ENCODE measurements around the gene OR8I2.
"Not testable (repeated sequence)": the region's sequence is repeated elsewhere in the genome, so short reads cannot be mapped to it uniquely, and the experiment has no call there.

OR8I2 gene

GRCh38 chr11:56093008-56093407 is at the start of gene OR8I2:
OR8I2 (plus strand) TSS chr11:56093308; CDS start chr11:56093308, 0 bp downstream.
- no peak for DNase-seq

- no peak for DNase-seq
Observed at GRCh38 chr11:56045538-56045937, 47.6 kb upstream of the OR8I2 start.

DNA sequence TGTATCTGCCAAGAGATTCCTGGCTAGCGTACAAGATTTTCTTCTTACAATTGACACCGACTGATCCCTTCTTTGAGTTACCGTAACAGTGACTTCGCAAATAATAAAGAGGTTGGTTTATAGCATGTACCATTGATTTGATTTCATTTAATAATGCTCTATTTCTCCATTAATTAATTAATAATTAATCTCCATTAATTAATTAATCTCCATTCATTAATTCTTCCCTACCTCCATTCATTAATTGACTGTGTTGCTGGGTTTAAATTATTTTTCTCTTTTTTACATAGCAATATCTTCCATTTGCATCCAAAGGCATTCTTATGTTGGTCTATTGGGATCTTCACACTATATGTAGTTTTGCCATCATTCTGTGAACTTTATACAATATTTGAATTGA is 44.6 kb upstream of the OR8I2 start:
- DNase-seq: no peak

- no peak for DNase-seq
Observed at GRCh38 chr11:56049487-56049886, 43.6 kb upstream of the OR8I2 start.

DNA sequence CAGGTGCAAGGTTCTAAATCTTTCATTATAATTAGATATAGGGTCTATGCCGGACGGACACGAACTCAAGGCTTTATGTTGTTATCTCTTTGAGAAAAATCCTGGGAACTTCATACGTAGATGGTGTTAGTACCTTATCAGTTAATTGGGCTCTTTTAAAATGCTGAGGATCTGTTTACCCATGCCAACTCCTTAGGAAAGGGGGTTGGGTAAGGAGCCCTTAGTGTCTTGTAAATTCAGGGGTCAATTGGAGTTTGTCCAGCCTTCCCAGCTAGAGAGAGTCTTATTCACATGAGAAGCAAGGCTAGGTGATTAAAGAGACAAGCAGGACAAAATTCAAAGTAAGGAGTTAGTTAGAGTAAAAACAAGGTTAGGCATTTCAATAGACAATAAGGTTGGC is 36.7 kb upstream of the OR8I2 start:
- DNase-seq: not testable (repeated sequence)

GRCh38 chr11:56057661-56058237 is 35.4 kb upstream of the OR8I2 start:
- not testable (repeated sequence) for DNase-seq

GRCh38 chr11:56058260-56058780 is 34.8 kb upstream of the OR8I2 start:
- DNase-seq: not testable (repeated sequence)

- DNase-seq: no peak
Observed at GRCh38 chr11:56066980-56067379, 26.1 kb upstream of the OR8I2 start.

DNA sequence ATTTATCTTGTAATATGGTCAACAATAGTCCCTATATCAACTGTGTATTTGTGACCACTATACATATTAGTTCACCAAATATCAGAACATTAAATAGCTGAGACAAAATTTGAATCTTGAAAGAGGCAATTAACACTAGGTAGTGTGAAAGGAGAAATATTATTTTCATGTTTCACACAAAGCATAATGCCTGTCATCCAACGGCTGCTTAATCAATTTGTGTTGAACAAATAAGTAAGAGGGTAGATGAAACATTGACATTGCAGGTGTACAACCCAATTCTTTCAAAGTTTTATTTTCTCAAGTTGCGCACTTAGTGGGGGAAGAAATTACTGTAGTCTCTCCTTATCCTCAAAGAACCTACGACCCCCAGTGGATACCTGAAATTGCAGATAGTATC is 3.4 kb upstream of the OR8I2 start:
- DNase-seq: no peak

DNA sequence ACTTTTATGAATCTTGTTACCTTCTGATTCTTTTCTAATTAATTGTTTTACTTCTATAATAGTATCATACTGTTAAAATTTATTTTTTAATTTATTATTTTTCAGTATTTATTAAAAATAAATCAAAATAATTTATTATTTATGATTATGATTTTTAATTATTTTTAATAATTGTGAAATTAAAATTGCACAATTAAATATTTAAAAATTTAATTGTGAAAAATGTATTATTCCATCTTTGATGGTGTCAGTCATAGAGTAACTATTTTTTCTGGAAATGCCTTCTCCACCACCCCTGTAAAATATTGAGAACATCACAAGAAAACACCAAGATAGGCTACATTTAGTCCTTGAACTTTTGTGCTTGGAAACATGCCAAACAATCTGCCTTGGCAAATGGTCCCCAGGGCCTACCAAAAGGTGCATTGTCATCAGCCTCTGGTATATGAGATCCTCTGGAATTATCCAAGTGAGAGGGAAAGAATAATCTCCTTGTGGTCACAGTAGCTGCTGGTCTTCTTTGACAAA is 10.2 kb downstream of the OR8I2 start, which contains the start of gene OR8H2:
TSS of gene OR8H2 (plus strand) at position 478 of the 528 bp plus-strand sequence. CDS start 1,356 bp downstream, outside the sequence.
- no peak for DNase-seq

- DNase-seq: no peak
Observed at GRCh38 chr11:56122073-56122472, 29.0 kb downstream of the OR8I2 start, which contains the start of gene OR8H3. OR8H3 (plus strand) TSS chr11:56122373; CDS start chr11:56122373, 0 bp downstream.

DNA sequence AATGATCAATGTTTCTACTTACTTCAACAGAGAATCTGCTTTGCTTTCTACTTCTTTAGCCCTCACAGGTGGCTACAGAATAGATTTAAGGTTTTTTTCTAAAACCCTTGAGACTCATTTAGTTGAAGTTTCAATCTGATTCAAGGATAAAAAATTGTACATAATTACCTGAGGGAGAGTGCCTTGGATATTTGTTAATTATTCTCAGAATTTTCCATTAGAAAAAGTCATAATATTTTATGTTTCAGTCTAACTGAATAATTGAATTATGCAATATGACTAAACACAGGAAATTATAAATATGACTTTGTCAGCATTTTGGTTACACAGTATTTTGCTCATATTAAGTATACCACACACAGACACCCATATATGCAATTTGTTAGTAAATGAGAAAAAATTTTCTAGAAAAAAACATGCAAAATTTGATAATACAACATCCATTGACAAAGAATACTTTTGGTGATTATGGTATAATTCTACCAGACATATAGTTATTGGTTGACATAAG is 47.1 kb downstream of the OR8I2 start, which contains the start of gene OR8J3:
TSS of gene OR8J3 (minus strand) at position 51 of the 511 bp plus-strand sequence. CDS start 2,483 bp downstream, outside the sequence.
- DNase-seq: no peak

GRCh38 chr11:56143681-56144080 is 50.6 kb downstream of the OR8I2 start:
- DNase-seq: not testable (repeated sequence)

All from nucleus accumbens (tissue), 56 donors.